GM12801 (cell line): ENCODE data around the gene GALNTL6.

Experiments used
- CTCF ChIP-seq: IDR thresholded peaks from one replicate; pipeline ENCODE4 v1.5.1; 2011; ENCODE audit warnings: control low read depth; ENCODE audit not compliant: insufficient read length; ENCODE audit errors: extremely low read depth

Gene GALNTL6

GRCh38 chr4:172660251-172660650, 847.0 kb downstream of the GALNTL6 start:
- no peak for TF ChIP-seq CTCF

GRCh38 chr4:172662113-172662512, 848.9 kb downstream of the GALNTL6 start:
- no peak for TF ChIP-seq CTCF

GRCh38 chr4:172666711-172667368, 853.6 kb downstream of the GALNTL6 start:
- no peak for TF ChIP-seq CTCF

- no peak for TF ChIP-seq CTCF
Observed at GRCh38 chr4:172674811-172675210, 861.6 kb downstream of the GALNTL6 start.

GRCh38 chr4:172675232-172675631, 862.0 kb downstream of the GALNTL6 start:
- no peak for TF ChIP-seq CTCF

- no peak for TF ChIP-seq CTCF
Observed at GRCh38 chr4:172680691-172681090, 867.5 kb downstream of the GALNTL6 start.

GRCh38 chr4:172683021-172683420, 869.8 kb downstream of the GALNTL6 start:
- no peak for TF ChIP-seq CTCF
